ENCODE measurements around the gene VWA5A. TPM values are rescaled to one million over a fixed set of nuclear protein-coding genes. Genes with fewer than 3 reads are reported as not detected.

Gene VWA5A, protein sequence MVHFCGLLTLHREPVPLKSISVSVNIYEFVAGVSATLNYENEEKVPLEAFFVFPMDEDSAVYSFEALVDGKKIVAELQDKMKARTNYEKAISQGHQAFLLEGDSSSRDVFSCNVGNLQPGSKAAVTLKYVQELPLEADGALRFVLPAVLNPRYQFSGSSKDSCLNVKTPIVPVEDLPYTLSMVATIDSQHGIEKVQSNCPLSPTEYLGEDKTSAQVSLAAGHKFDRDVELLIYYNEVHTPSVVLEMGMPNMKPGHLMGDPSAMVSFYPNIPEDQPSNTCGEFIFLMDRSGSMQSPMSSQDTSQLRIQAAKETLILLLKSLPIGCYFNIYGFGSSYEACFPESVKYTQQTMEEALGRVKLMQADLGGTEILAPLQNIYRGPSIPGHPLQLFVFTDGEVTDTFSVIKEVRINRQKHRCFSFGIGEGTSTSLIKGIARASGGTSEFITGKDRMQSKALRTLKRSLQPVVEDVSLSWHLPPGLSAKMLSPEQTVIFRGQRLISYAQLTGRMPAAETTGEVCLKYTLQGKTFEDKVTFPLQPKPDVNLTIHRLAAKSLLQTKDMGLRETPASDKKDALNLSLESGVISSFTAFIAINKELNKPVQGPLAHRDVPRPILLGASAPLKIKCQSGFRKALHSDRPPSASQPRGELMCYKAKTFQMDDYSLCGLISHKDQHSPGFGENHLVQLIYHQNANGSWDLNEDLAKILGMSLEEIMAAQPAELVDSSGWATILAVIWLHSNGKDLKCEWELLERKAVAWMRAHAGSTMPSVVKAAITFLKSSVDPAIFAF
- polyA plus RNA-seq (2013), result 12.4 and 13.3 TPM in 2 replicates

DNA sequence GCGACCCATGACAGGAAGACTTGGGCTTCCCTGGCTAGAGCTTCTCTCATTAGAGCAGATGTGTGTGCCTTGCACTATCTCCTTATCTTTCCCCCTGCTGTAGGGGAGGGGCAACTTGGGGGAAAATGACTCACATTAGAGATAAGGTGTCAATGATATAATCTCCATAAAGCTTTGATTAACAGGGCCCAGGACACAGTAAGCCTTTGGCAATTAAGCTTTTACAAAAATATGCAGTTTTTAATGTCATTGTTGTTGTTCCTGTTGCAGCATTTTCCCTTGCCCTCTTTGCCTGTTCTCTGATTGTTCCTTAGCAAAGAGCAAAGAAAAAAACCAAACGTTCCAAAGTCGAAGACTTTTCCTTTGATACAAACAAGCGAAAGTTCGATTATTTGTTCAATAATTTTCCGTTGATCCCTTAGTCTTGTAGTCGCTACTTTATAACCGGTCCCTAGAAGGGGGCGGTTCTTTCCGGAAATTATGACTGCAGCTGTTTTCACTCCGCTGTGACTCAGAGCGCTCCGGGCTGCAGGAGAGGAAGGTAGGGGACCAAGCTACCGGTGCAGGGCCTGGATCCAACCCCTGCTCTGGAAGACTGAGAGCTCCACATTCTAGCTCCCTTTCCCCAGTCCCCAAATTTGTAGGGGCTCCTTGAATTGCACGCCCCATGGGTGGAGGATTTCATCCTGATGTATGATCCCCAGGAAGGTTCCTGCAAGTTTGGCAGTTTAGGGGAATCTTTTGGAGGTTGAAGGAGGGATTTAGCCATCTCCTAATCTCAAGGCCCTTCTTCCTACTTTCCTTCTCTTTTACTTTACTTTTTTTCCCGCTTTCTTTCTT lies at the start of gene VWA5A:
VWA5A (plus strand) TSS at position 509 of the 840 bp plus-strand sequence. CDS start 2,062 bp downstream, outside the sequence.
- Histone ChIP-seq H4K12ac (ENCODE audit: low read depth, low read length) (no peak within 1 kb of the TSS), H2AK5ac (ENCODE audit: low read length) (no peak within 1 kb of the TSS), H3K79me2 (ENCODE audit: control insufficient read depth, insufficient read depth, low read length, poor library complexity) (no peaks in the 10 kb centered on the region), H2AFZ (ENCODE audit: insufficient read depth, low read length, poor library complexity) (peak within 1 kb of the TSS; percentile 79), H3K79me1 (ENCODE audit: low read length) (no peaks in the 10 kb centered on the region), H4K8ac (ENCODE audit: low read depth, low read length) (peak within 1 kb of the TSS; percentile 74), H4K91ac (ENCODE audit: low read depth, low read length) (no peak within 1 kb of the TSS), H2BK120ac (ENCODE audit: insufficient read depth, low read length, poor library complexity) (no peak within 1 kb of the TSS), H3K9me3 (ENCODE audit: insufficient read depth, low read depth, low read length) (no peaks in the 10 kb centered on the region), H3K14ac (ENCODE audit: low read length) (peak within 1 kb of the TSS; percentile 18), H3K4ac (ENCODE audit: low read depth, low read length) (no peak within 1 kb of the TSS), H3K36me3 (ENCODE audit: control insufficient read depth in 1 of 2, insufficient read depth in 2 of 2, low read length in 2 of 2) (peaks cover 3 to 13% of the 10 kb centered on the region in 2 experiments), H3K27me3 (ENCODE audit: insufficient read depth, low read length) (no peaks in the 10 kb centered on the region), H3K27ac (ENCODE audit: low read depth, low read length) (peak within 1 kb of the TSS; percentile 1), H3K4me1 (ENCODE audit: control insufficient read depth in 1 of 2, insufficient read depth in 2 of 2, low read length in 2 of 2) (peaks cover 5 to 9% of the 10 kb centered on the region in 2 experiments), H2BK12ac (ENCODE audit: low read length) (no peak within 1 kb of the TSS), H3K4me2 (ENCODE audit: low read length) (peak within 1 kb of the TSS; percentile 87), H3K23ac (ENCODE audit: low read length) (no peak within 1 kb of the TSS), H3K18ac (ENCODE audit: low read length) (no peak within 1 kb of the TSS), H3K9ac (ENCODE audit: low read length) (no peak within 1 kb of the TSS), H3K4me3 (ENCODE audit: low read depth, low read length) (peak within 1 kb of the TSS; percentile 49), H2BK5ac (ENCODE audit: low read depth, low read length, poor library complexity) (peak within 1 kb of the TSS; percentile 37)
- no CpG with 5 or more reads among the region's 16 CpGs for WGBS (ENCODE audit: extremely low coverage, insufficient coverage, insufficient read length)
- DNase-seq, result peak; percentile 86 to 91

DNA sequence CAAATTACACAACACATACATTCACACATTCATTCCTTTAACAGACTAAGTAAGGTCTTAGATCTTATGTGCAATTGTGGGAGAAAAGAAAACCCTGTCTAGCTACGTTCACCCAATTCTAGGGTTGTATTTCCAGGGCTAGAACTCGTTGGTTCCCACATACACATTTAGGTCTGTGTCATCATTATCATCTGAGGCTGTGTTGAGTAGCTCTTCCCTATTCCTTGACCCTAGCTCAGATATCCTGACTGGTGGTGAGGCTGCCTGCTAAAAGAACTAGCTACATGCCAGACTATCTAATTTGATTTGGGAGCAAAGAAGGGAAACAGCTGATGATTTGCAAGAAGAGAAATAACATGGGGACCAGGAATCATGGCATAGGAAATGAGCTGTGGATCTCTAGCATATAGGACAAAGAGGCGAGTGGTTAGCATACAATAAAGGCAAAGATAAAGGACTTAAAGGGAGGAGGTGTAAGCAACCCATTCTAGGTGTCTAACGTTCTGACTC lies 46.6 kb upstream of the VWA5A start:
- H3K18ac ChIP-seq (ENCODE audit: low read length), result no peak overlapping the region
- H3K9me3 ChIP-seq (ENCODE audit: insufficient read depth, low read depth, low read length), result no peaks in the 10 kb centered on the region
- H3K14ac ChIP-seq (ENCODE audit: low read length), result no peak overlapping the region
- no peak overlapping the region for H3K4me2 ChIP-seq (ENCODE audit: low read length)
- no peak overlapping the region for H3K4me3 ChIP-seq (ENCODE audit: low read depth, low read length)
- H3K23ac ChIP-seq (ENCODE audit: low read length), result no peak overlapping the region
- no peak overlapping the region for H2AK5ac ChIP-seq (ENCODE audit: low read length)
- H2BK5ac ChIP-seq (ENCODE audit: low read depth, low read length, poor library complexity), result no peak overlapping the region
- H2BK120ac ChIP-seq (ENCODE audit: insufficient read depth, low read length, poor library complexity), result no peak overlapping the region
- H3K4ac ChIP-seq (ENCODE audit: low read depth, low read length), result no peak overlapping the region
- H3K9ac ChIP-seq (ENCODE audit: low read length), result no peak overlapping the region
- H3K4me1 ChIP-seq (ENCODE audit: control insufficient read depth in 1 of 2, insufficient read depth in 2 of 2, low read length in 2 of 2), result no peaks in the 10 kb centered on the region
- H2BK12ac ChIP-seq (ENCODE audit: low read length), result no peak overlapping the region
- no peak overlapping the region for H4K12ac ChIP-seq (ENCODE audit: low read depth, low read length)
- H4K91ac ChIP-seq (ENCODE audit: low read depth, low read length), result no peak overlapping the region
- no CpG with 5 or more reads among the region's 4 CpGs for WGBS (ENCODE audit: extremely low coverage, insufficient coverage, insufficient read length)
- no peaks in the 10 kb centered on the region for H3K79me2 ChIP-seq (ENCODE audit: control insufficient read depth, insufficient read depth, low read length, poor library complexity)
- no peak for DNase-seq
- H2AFZ ChIP-seq (ENCODE audit: insufficient read depth, low read length, poor library complexity), result no peak overlapping the region
- H3K79me1 ChIP-seq (ENCODE audit: low read length), result no peaks in the 10 kb centered on the region
- no peak overlapping the region for H4K8ac ChIP-seq (ENCODE audit: low read depth, low read length)
- no peaks in the 10 kb centered on the region for H3K27me3 ChIP-seq (ENCODE audit: insufficient read depth, low read length)
- no peaks in the 10 kb centered on the region for H3K36me3 ChIP-seq (ENCODE audit: control insufficient read depth in 1 of 2, insufficient read depth in 2 of 2, low read length in 2 of 2)
- no peak overlapping the region for H3K27ac ChIP-seq (ENCODE audit: low read depth, low read length)

DNA sequence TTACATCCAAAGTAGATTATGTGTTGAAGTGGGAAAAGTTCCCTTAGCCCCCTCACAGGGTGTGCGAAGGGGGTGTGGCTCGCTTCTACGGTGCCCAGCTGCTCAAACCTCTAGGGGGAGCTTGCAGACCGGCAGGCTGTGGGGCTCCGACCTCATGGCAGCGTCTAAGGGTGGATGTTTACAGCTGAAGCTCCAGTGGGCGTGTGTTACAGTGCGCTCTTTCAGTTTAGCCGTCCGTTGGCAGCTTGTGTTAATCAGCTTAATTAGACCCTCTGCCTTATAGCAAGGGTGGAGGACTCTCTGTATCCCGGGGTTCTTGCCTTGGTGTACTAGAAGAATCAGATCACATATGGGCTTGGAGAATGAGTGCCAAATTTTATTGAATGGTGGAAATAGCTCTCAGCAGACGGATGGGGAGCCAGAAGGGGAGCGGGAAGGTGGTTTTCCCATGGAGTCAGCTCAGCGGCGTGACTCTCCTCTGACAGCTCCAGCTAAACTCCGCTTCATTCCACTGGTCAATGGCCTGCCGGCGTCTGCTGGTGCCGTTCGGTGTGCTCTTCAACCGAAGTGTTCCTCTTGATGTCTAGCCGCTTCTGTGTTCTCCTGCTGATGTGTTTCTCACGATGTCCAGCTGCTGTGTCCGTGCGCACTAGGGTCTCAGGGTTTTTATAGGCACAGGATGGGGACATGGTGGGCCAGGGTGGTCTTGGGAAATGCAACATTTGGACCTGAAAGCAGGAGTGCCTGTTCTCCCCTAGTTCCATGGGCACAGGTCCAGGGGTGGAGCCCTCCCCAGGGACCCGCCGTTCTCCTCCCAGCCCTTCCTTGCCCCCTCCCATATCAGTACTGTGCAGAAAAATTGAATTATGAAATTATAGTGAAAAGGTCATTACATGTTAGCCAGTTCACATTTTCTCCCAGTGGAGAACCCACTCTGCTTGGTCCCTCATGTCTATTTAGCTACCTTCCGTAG lies 45.5 kb upstream of the VWA5A start:
- Histone ChIP-seq H2AK5ac (ENCODE audit: low read length) (no peak overlapping the region), H3K4me3 (ENCODE audit: low read depth, low read length) (no peak overlapping the region), H3K14ac (ENCODE audit: low read length) (no peak overlapping the region)

More for the DNA sequence above, 45.5 kb upstream of the VWA5A start:
- no peak overlapping the region for H4K8ac ChIP-seq (ENCODE audit: low read depth, low read length)
- no peak overlapping the region for H2BK120ac ChIP-seq (ENCODE audit: insufficient read depth, low read length, poor library complexity)
- H3K27me3 ChIP-seq (ENCODE audit: insufficient read depth, low read length), result no peaks in the 10 kb centered on the region
- H3K36me3 ChIP-seq (ENCODE audit: control insufficient read depth in 1 of 2, insufficient read depth in 2 of 2, low read length in 2 of 2), result no peaks in the 10 kb centered on the region
- no peak overlapping the region for H2BK12ac ChIP-seq (ENCODE audit: low read length)
- H3K4me1 ChIP-seq (ENCODE audit: control insufficient read depth in 1 of 2, insufficient read depth in 2 of 2, low read length in 2 of 2), result no peaks in the 10 kb centered on the region
- no peak overlapping the region for H3K23ac ChIP-seq (ENCODE audit: low read length)
- no peak overlapping the region for H3K4ac ChIP-seq (ENCODE audit: low read depth, low read length)
- no peak overlapping the region for H4K91ac ChIP-seq (ENCODE audit: low read depth, low read length)
- H3K9me3 ChIP-seq (ENCODE audit: insufficient read depth, low read depth, low read length), result no peaks in the 10 kb centered on the region
- H2BK5ac ChIP-seq (ENCODE audit: low read depth, low read length, poor library complexity), result no peak overlapping the region
- no peaks in the 10 kb centered on the region for H3K79me1 ChIP-seq (ENCODE audit: low read length)
- DNase-seq, result peak; percentile 55 to 64
- no peak overlapping the region for H4K12ac ChIP-seq (ENCODE audit: low read depth, low read length)
- no peak overlapping the region for H3K27ac ChIP-seq (ENCODE audit: low read depth, low read length)
- no CpG with 5 or more reads among the region's 28 CpGs for WGBS (ENCODE audit: extremely low coverage, insufficient coverage, insufficient read length)
- no peaks in the 10 kb centered on the region for H3K79me2 ChIP-seq (ENCODE audit: control insufficient read depth, insufficient read depth, low read length, poor library complexity)
- H3K9ac ChIP-seq (ENCODE audit: low read length), result no peak overlapping the region
- H3K18ac ChIP-seq (ENCODE audit: low read length), result no peak overlapping the region
- H3K4me2 ChIP-seq (ENCODE audit: low read length), result peak overlapping the region; percentile 13
- H2AFZ ChIP-seq (ENCODE audit: insufficient read depth, low read length, poor library complexity), result peak overlapping the region; percentile 67

Measured in trophoblast cell (in vitro differentiated cells and primary cell).